HUDEP-2 (cell line): ENCODE results near the gene TEKT2.

Source experiments
- DNase-seq, 76 experiments: peaks; one replicate each; lab custom pipeline; 2025; ENCODE audit not compliant: unreplicated experiment in 76 of 76; lab: John Stamatoyannopoulos, UW

The TEKT2 gene, protein sequence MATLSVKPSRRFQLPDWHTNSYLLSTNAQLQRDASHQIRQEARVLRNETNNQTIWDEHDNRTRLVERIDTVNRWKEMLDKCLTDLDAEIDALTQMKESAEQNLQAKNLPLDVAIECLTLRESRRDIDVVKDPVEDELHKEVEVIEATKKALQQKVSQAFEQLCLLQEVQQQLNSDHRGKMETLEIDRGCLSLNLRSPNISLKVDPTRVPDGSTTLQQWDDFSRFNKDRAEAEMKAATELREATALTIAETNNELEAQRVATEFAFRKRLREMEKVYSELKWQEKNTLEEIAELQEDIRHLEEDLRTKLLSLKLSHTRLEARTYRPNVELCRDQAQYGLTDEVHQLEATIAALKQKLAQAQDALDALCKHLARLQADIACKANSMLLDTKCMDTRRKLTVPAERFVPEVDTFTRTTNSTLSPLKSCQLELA

DNA sequence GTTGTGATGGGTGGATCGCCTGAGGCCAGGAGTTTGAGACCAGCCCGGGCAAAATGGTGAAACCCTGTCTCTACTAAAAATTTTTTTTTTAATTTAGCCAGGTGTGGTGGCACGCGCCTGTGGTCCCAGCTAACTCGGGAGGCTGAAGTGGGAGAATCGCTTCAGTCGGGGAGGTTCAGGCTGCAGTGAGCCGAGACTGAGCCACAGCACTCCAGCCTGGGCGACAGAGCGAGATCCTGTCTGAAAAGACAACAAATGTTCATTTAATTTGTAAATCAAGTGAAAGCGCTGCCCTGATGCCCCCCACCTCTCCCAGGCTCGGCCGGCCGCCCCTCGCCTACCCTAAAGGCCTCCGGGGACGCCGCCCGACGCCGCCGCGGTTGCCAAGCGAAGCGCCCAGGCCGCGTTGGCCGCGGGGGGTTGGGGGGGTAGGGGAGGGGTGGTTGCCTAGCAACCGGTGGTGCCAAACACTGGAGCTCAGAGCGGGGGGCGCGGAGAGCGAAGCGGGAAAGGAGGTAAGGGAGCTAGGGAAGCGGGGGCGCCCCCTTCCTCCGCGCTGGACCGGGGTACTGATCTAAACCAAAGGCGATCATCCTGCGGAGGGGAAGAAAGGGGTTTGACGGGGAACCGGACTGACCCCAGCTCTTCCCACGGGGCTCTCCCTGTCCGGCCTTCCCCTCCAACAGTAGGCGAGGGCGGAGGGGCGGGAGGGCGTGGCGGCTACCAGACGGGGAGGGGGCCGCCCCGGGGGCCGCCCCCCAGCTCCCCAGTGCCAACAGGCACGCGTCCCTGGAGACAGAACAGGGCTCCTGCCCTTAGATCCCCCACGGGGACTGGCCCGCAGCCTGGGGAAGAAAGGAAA, at the start of gene TEKT2:
TSS of gene TEKT2 (plus strand) at position 460 of the 862 bp plus-strand sequence. CDS start 828 bp downstream, outside the sequence.
- peak in 8 of 76 experiments; percentile 4 to 31 (median 10) for DNase-seq

DNA sequence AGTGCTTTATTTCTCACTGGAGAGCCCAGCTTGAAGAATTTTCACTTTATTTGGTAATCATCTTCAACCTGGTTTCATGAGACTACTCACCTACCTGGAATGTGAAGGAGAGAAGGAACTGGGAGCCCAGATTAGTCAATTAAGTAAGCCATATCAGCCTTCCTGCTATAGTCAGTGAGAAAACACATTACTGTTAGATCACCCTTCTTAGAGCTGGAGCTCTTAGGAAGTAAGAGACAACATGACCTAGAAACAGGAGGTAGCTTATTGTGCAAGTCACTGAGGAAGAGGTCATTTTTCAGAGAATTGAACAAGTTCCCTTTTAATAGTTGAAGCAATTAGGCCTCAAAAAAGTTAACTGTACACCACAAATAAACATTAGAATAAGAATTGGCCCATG, 49.2 kb upstream of the TEKT2 start:
- DNase-seq, result no peak

DNA sequence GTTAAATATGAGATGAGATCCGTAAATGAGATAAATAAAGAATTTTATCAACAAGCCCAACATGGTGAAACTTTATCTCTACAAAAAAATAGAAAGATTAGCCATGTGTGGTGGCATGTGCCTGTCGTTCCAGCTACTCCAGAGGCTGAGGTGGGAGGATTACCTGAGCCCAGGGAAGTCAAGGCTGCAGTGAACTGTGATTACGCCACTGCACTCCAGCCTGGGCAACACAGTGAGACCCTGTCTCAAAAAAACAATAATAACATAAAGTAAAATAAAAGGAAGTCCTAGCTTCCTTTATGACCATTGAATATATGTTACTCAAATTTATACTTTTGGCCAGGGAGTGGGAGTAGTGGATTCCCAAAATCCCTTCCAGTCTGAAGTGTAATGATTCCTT, 48.7 kb upstream of the TEKT2 start:
- DNase-seq, result no peak

DNA sequence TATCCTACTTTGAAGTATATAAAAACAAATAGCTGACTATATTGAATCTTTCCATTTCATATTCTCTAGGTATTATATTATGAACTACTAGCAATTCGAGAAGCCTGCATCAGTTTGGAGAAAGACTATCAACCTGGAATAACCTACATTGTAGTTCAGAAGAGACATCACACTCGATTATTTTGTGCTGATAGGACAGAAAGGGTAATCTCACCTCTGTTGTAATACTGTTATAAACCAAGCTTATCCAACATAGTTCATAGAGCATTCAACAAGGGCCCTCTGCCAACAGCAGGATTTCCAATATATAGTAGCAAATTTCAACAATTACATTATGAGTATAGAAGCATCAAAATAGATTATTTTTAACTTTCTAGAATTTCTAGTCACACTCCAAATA, 43.7 kb upstream of the TEKT2 start:
- DNase-seq, result no peak

DNA sequence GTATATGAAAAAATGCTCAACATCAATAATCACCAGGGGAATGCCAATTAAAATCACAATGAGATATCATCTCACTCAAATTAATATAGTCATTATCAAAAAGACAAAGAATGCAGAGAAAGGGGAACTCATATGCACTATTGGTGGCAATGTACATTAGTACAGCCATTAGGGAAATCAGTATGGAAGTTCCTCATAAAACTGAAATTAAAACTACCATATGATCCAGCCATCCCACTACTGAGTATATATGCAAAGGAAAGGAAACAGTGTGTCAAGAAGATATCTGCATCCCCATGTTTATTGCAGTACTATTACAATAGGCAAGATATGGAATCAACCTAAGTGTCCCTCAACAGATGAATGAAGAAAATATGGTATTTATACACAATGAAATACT, 32.1 kb upstream of the TEKT2 start:
- no peak for DNase-seq

DNA sequence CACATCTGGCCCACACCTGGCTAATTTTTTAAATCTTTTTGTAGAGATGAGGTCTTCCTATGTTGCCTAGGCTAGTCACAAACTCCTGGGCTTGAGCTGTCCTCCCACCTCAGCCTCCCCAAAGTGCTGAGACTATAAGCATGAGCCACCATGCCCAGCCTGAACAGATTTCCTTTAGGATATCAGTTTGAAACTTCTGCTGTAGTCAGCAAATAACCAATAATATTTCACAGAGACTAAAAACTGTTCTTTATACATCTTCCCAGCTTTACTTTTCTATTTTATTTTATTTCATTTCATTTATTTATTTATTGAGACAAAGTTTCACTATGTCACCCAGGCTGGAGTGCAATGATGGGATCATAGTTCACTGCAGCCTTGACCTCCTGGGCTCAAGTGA, 29.9 kb upstream of the TEKT2 start:
- DNase-seq, result no peak

DNA sequence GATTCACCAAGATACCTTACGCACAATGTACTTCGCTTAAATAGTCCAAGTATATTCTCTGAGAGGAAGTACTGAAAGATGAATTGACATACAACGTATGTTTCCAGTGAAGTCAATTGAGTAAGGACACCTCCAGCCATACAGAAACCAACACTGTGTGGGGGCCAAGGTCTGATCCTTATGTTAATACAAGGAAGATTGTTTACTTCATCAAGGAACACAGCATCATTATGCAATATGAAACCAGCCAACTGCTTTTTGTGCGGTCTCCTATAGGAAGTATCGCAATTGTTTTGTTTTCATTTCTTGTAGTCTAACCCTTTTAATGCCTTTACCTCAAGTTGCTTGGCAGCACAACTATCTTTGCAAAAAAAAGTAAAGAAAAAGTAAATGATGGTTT, 28.2 kb upstream of the TEKT2 start:
- no peak for DNase-seq

DNA sequence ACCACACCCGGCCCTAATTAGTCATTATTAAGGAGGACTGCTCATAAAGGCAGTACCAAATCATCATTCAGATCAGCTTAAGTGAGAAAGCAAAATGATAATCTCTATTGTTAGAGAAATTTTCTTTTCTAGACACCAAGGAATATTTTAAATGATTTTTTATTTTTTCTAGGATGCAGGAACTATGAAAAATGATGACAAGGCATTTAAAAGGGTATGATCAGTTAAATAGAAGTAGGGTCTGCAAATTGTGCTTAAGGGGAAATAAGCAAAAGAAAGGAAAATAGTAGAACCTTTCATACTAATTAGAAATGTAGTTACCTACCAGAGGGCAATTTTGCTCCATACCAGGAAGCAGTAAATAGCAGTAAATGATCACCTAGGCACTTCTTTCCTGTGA, 21.6 kb upstream of the TEKT2 start:
- DNase-seq, result no peak

DNA sequence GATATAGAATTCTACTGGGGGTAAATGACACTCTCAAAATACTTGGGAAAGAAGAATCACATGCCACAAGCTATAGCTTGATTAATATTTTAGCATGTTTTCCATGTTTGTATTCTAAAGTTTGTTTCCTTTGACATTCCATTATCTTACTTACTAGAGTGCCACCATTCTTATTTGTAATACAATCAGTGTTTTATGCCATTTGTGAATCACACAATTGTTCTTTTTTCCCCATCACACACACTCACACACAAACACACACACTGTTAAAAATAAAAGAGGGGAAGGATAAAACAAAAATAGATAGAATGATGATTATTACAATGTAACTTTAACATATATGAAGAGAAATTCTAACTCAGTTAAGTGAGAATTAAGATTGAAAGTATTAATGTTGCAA, 16.0 kb upstream of the TEKT2 start:
- DNase-seq, result no peak

DNA sequence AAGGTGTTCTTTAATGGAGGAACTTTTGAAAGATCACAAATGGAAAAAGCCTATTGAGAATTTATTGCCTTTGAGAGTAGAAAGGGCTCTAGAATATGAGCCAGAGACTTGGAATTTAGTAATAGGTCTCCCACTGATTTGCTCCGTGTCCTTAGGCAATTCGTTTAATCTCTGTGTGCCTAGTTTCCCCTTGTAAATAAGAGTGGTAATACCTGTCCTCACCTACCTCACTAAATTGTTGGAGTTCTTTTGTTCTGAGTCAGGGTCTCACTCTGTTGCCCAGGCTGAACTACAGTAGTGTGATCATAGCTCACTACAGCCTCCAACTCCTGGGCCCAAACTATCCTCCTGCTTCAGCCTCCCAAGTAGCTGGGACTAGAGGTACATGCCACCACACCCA, 15.0 kb upstream of the TEKT2 start:
- no peak for DNase-seq

DNA sequence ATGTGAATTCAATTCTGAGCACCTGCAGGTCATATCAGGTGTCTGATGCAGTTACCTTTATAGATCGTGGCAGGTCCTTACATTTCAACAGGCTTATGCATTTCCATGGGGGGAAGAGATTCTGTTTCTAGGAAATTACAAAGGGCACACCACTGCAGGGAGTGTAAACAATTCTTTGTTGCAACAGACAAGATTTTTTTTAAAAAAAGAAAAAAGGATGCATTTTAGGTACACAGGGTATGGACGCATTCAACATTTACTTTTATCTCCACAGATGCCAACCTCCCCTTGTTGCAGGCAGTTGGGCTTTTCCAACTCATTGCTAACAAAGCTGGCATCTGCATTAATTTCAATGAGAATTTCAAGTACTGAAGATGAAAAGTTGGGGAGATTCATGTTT, 13.5 kb upstream of the TEKT2 start:
- DNase-seq, result no peak

DNA sequence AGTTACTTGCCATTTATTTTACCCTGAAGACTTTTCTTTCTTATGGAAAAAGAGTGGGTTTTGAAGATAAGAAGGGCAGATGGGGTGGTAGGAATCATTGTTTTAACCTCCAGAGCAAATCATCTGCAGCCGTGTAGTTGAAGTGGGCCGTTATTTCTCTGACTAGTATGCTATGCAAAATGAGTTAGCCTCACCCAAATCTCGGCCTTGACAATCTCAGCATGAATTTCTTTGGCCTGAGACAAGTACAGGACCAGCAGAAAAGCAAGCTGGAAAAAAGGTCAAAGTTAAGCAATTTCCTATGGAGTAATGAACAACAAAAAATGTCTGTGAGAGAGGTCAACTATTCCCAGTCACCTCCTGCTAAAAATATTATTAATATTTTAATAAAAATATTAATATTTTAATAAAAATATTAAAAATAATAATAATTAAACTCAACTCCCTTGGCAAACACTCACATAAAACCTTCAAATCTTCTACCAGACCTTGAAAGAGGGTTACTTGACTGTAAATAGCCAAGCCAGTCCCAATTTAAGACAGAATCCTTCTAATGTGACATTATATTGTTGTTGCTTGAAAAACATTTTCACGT, 6.8 kb upstream of the TEKT2 start:
- peak in 1 of 76 experiments; percentile 8 for DNase-seq

DNA sequence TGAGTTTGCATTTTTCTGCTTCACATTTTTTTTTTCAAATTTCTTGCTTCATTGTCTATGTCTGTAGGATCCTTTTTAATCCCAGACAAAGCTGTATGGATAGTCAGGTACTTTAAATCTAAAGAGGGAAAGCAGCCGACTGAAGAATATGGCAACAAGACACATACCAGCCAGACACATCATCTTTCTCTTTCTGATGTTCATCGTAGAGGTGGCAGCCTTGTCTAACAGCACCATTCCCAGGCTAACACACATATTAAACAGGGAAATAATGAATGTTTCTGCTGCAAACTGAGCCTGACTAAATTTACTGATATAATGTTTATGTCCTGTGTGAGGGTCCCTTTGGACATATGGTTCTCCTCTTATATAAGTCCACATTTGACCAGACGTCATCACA, 3.7 kb upstream of the TEKT2 start:
- no peak for DNase-seq

DNA sequence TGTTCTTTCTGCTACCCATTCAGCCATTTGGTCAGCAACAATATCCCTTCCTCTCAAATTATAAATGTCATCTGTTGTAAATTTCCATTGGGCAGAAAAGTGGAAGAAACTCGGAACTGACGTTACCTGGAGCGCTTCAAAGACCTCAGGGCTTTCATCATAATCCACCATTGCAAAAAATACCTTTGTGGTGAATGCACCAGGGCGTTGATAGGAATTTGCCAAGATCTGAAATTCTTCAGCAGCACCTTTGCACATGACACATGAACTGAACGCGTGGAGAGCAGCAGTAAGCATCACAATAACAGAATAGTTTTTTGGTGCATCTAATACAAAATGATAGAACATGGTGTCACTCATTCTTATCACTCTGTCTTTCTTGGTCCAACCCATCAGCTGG, 3.1 kb upstream of the TEKT2 start:
- no peak for DNase-seq

DNA sequence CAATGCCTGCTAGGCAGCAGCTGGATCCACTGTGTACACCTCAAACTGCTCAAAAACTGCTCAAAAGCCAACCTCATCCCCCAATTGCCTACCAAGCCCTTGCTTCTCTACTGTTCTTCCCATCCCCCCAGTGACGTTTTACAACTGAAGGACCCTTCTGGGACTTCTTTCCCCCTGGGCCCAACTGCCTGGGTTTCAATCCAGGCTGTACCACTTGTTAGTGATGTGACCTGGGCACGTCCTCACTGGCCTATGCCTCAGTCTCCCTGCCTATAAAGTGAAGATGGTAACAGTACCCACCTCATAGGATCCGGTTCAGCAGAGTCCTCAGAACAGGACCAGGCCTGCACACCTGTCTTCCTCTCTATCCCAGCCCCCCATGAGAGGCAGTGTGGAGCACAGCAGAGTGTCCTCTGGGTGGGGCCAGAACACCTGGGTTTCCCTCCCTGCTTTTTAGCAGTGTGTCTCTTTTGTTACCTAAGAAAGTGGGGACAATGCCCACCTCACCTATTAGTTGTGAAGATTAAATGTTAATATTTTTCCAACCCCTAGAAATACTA, 1.9 kb upstream of the TEKT2 start:
- no peak for DNase-seq

DNA sequence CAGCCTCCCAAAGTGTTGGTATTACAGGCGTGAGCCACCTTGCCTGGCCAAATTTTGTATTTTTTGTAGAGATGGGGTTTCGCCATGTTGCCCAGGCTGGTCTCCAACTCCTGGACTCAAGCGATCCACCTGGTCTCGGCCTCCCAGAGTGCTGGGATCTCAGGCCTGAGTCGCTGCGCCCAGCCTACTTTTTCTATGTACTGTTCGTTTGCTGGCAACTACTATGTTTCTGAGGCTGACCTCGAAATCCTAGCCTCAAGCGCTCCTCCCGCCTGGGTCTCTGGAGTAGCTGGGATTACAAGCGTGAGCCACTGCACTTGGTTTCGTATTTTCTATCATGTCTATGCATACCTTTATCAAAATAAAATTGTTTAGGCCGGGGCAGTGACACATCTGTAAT, 675 bp upstream of the TEKT2 start:
- no peak for DNase-seq

DNA sequence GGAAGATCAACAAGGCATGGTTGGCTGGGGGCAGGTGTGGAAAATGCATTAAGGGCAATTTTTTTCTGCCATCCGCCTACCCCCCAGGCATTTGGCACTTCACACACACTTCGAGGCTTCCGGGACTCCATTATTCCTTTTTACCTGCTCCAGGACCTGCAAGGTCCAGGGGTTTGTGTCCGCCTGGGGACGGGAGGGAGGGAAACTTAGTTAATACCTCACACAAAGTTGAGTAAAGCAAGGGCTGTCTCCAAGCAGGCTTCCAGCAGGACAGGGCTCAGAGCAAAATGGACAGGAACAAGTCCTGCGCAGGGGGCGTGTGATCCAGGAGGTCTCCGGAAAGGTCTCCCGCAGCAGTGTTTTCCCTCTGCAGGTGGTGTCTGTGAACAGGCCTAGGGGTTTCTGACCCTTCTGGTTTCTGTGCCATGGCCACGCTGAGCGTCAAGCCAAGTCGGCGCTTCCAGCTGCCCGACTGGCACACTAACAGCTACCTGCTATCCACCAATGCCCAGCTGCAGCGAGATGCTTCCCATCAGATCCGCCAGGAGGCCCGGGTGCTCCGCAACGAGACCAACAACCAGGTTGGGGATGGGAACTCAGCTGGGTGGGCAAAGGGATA, 712 bp downstream of the TEKT2 start:
- no peak for DNase-seq

DNA sequence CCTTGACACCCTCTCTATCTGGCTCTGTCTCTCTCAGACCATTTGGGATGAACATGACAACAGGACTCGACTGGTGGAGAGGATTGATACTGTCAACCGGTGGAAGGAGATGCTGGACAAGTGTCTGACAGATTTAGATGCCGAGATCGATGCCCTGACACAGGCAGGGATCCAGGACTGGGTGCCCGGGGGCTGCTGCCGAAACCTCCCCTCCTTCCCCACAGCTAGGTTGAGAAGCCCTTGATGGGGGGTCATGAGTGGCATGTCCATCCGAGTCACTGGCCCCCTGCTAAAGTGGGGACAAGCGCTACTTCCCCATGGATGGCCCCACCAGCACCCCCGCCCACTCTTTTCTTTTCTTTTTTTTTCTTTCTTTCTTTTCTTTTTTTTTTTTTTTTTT, 1.2 kb downstream of the TEKT2 start:
- DNase-seq, result no peak

DNA sequence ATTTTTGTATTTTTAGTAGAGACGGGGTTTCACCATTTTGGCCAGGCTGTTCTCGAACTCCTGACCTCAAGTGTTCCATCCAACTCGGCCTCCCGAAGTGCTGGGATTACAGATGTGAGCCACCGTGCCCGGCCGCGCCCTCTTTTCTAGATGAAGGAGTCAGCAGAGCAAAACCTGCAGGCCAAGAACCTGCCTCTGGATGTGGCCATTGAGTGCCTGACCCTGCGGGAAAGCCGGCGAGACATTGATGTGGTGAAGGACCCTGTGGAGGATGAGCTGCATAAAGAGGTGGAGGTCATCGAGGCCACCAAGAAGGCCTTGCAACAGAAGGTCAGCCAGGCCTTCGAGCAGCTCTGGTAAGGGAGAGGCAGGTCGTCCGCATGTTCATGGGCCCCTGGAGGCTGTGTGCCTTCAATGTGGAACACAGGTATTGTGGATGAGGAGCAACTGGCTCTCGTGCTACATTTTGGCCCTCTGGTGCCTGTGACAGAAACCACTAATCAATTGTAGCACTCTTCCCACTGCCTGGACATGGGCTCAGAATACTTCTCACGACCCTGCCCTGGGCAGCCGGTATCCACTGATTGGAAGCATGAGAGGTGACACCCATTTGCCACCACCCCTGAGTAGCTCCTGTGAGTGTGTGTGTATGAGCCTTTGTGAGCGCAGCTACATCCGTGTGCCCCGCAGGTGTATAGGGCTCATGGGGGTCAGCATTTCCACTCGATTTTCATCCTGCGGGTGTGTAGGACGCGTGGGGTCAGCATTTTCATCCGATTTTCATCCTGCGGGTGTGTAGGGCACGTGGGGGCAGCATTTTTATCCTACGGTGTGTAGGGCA, 2.0 kb downstream of the TEKT2 start:
- DNase-seq, result no peak
